ENCODE results near the gene C6orf47.

- TF ChIP-seq, protein P1, sequence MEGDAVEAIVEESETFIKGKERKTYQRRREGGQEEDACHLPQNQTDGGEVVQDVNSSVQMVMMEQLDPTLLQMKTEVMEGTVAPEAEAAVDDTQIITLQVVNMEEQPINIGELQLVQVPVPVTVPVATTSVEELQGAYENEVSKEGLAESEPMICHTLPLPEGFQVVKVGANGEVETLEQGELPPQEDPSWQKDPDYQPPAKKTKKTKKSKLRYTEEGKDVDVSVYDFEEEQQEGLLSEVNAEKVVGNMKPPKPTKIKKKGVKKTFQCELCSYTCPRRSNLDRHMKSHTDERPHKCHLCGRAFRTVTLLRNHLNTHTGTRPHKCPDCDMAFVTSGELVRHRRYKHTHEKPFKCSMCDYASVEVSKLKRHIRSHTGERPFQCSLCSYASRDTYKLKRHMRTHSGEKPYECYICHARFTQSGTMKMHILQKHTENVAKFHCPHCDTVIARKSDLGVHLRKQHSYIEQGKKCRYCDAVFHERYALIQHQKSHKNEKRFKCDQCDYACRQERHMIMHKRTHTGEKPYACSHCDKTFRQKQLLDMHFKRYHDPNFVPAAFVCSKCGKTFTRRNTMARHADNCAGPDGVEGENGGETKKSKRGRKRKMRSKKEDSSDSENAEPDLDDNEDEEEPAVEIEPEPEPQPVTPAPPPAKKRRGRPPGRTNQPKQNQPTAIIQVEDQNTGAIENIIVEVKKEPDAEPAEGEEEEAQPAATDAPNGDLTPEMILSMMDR (IDR thresholded peaks at IDR 0.05; ENCODE audit: control extremely low read depth in 1 of 3, insufficient read depth in 1 of 3, low read depth in 1 of 3, low read length in 3 of 3): no peak
- TF ChIP-seq, protein P2, sequence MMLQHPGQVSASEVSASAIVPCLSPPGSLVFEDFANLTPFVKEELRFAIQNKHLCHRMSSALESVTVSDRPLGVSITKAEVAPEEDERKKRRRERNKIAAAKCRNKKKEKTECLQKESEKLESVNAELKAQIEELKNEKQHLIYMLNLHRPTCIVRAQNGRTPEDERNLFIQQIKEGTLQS (IDR thresholded peaks at IDR 0.05; ENCODE audit: insufficient read depth, low read depth, low read length): no peak
- TF ChIP-seq RXRA (IDR thresholded peaks at IDR 0.05; ENCODE audit: insufficient read depth, low read depth, low read length) (no peak), EZH2 (IDR thresholded peaks at IDR 0.05; ENCODE audit: low read depth, low read length, severe bottlenecking) (no peak), BCL11A (IDR thresholded peaks at IDR 0.05; ENCODE audit: low read depth in 2 of 2, low read length in 2 of 2) (no peak), POLR2A (IDR thresholded peaks at IDR 0.05; ENCODE audit: control extremely low read depth in 1 of 2, low read depth in 2 of 2, low read length in 2 of 2) (no peak), EP300 (IDR thresholded peaks at IDR 0.05; ENCODE audit: borderline replicate concordance in 1 of 2, low read depth in 2 of 2, low read length in 2 of 2) (no peak), SUZ12 (IDR thresholded peaks at IDR 0.05; ENCODE audit: low read length) (no peak)
- TF ChIP-seq, protein P3, sequence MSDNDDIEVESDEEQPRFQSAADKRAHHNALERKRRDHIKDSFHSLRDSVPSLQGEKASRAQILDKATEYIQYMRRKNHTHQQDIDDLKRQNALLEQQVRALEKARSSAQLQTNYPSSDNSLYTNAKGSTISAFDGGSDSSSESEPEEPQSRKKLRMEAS (IDR thresholded peaks at IDR 0.05): no peak
Measured at GRCh38 chr6:31706599-31706998, 46.0 kb upstream of the C6orf47 start, which contains the start of gene LY6G6F.
